K562 (cell line): ENCODE data around the gene CNGA1. TPM values are rescaled to one million over a fixed set of nuclear protein-coding genes. Genes with fewer than 3 reads are reported as not detected.

Source experiments
- ATAC-seq: fragments of 200-7000 bp; cut with Tn5 transposase; 3 replicates; pipeline ENCODE4 v1.9.1; 2020; ENCODE audit warnings: moderate library complexity
- BruUV-seq: library from RNA; stranded (reverse); fragments of 400-500 nt; replicated peaks from 2 replicates; lab custom pipeline; 2021; lab: Mats Ljungman, UMichigan
- CTCF ChIA-PET: fragments of 300-600 bp; formaldehyde crosslinking; extraction: SDS; loops from one replicate; lab custom pipeline; 2021; ENCODE audit warnings: low intra/inter-chr PET ratio; lab: Yijun Ruan, JAX
- POLR2A ChIA-PET: fragments of 300-600, 350-650 bp; sonication (Branson Sonifier 250); formaldehyde crosslinking; extraction: SDS; loops from one replicate; lab custom pipeline; 2021; ENCODE audit warnings: antibody characterized with exemption, inconsistent platforms; lab: Yijun Ruan, JAX
- DNase-seq, 4 experiments: peaks; one replicate each; pipeline versions ENCODE4 v3.0.0 to v3.0.0-alpha.2; 2011 to 2018; ENCODE audit warnings: low spot score in 3 of 4, mixed read lengths in 3 of 4; ENCODE audit errors: extremely low read depth in 1 of 4
- FAIRE-seq: peaks from 2 replicates; lab custom pipeline; 2011; peaks lifted over from hg19 to GRCh38; lab: Jason Lieb, UNC
- H2AFZ ChIP-seq: 2 replicates; pipeline ENCODE4 v1.6.0; 2011; ENCODE audit warnings: low read depth, low read length, control low read depth, inconsistent platforms
- H3K27ac ChIP-seq: fragments of 200-600 bp; 3 replicates; pipeline ENCODE4 v1.8.0; 2011; ENCODE audit warnings: low read depth, mild to moderate bottlenecking, control low read depth, inconsistent platforms, low read length, moderate library complexity, mixed read lengths; ENCODE audit errors: extremely low read depth
- H3K27me3 ChIP-seq, 2 experiments: fragments of 300-600 bp in 1 of 2; 2 replicates in 1 of 2; 3 replicates in 1 of 2; pipeline versions ENCODE4 v1.6.0 to v1.8.0; 2011; ENCODE audit warnings: inconsistent platforms in 2 of 2, low read length in 2 of 2, mild to moderate bottlenecking in 1 of 2, mixed read lengths in 1 of 2, moderate library complexity in 1 of 2; ENCODE audit not compliant: control insufficient read depth in 2 of 2, insufficient read depth in 2 of 2
- H3K36me3 ChIP-seq: fragments of 300-600 bp; 3 replicates; pipeline ENCODE4 v1.8.0; 2011; ENCODE audit warnings: mild to moderate bottlenecking, low read length, inconsistent platforms; ENCODE audit not compliant: control insufficient read depth, insufficient read depth
- H3K4me1 ChIP-seq, 2 experiments: fragments of 200-600 bp in 1 of 2; replicated peaks in 1 of 2; 2 replicates in 1 of 2; 3 replicates in 1 of 2; pipeline versions ENCODE4 v1.5.1 to v1.8.0; 2011; ENCODE audit warnings: inconsistent platforms in 2 of 2, low read length in 2 of 2, mild to moderate bottlenecking in 1 of 2, mixed read lengths in 1 of 2, moderate library complexity in 1 of 2; ENCODE audit not compliant: control insufficient read depth in 2 of 2, insufficient read depth in 2 of 2
- H3K4me2 ChIP-seq: 2 replicates; pipeline ENCODE4 v1.6.1; 2011; ENCODE audit warnings: low read length, control low read depth, inconsistent platforms, mixed read lengths; ENCODE audit not compliant: insufficient read depth
- H3K4me3 ChIP-seq: fragments of 200-600 bp; sonication (generic), shearing (Covaris generic); 2 replicates; pipeline ENCODE4 v1.5.1; 2016; ENCODE audit warnings: control low read depth, inconsistent platforms
- H3K79me2 ChIP-seq: fragments of 200-600 bp; 3 replicates; pipeline ENCODE4 v1.8.0; 2011; ENCODE audit warnings: low read length, inconsistent platforms; ENCODE audit not compliant: control insufficient read depth, insufficient read depth
- H3K9ac ChIP-seq, 2 experiments: 2 replicates each; pipeline versions ENCODE4 v1.6.0 to v1.6.1; 2011; ENCODE audit warnings: low read depth in 2 of 2, low read length in 2 of 2, control low read depth in 1 of 2, inconsistent platforms in 1 of 2, mild to moderate bottlenecking in 1 of 2, mixed read lengths in 1 of 2; ENCODE audit not compliant: insufficient read depth in 1 of 2
- H3K9me1 ChIP-seq: one replicate; pipeline ENCODE4 v1.6.0; 2011; ENCODE audit warnings: inconsistent platforms, mild to moderate bottlenecking, low read length, moderate library complexity; ENCODE audit not compliant: control insufficient read depth, insufficient read depth
- H3K9me3 ChIP-seq: replicated peaks from 2 replicates; pipeline ENCODE4 v1.5.1; 2011; ENCODE audit warnings: low read depth, low read length, inconsistent platforms; ENCODE audit not compliant: control insufficient read depth, insufficient read depth
- H4K20me1 ChIP-seq: replicated peaks from 2 replicates; pipeline ENCODE4 v1.6.1; 2011; ENCODE audit warnings: low read length, inconsistent platforms, mixed read lengths; ENCODE audit not compliant: control insufficient read depth, insufficient read depth
- ASH1L ChIP-seq: fragments of 450-650 bp; IDR thresholded peaks from 2 replicates; pipeline ENCODE4 v1.6.1; 2018; ENCODE audit warnings: borderline replicate concordance, mild to moderate bottlenecking, low read depth; ENCODE audit not compliant: partially characterized antibody
- FOXO4 ChIP-seq: fragments of 450-650 bp; formaldehyde crosslinking; IDR thresholded peaks from 2 replicates; pipeline ENCODE4 v1.4.0; 2020; ENCODE audit warnings: mild to moderate bottlenecking, moderate library complexity
- MAZ ChIP-seq, 2 experiments: fragments of 450-650 bp in 1 of 2; sonication (generic) in 1 of 2; formaldehyde crosslinking; IDR thresholded peaks in 1 of 2; conservative IDR thresholded peaks in 1 of 2; 2 replicates each; pipeline versions ENCODE4 v1.4.0 to v1.5.0; 2020; ENCODE audit warnings: mild to moderate bottlenecking in 1 of 2, missing genetic modification reagents in 1 of 2
- NEUROD1 ChIP-seq: fragments of 150-350 bp; IDR thresholded peaks from 2 replicates; pipeline ENCODE4 v1.6.1; 2014; ENCODE audit warnings: borderline replicate concordance, low read length, low read depth; ENCODE audit not compliant: partially characterized antibody
- NFE2L1 ChIP-seq: fragments of 450-650 bp; IDR thresholded peaks from 2 replicates; pipeline ENCODE4 v1.6.1; 2016; ENCODE audit warnings: missing genetic modification characterization, low read depth, mild to moderate bottlenecking, missing compliant biosample characterization, moderate library complexity, borderline replicate concordance
- RBM39 ChIP-seq: fragments of 200-400 bp; formaldehyde crosslinking; optimal IDR thresholded peaks from 2 replicates; pipeline ENCODE3; 2018; ENCODE audit warnings: low read depth, low read length
- XRCC3 ChIP-seq: fragments of 450-650 bp; IDR thresholded peaks from 2 replicates; pipeline ENCODE4 v1.6.1; 2017; ENCODE audit warnings: mild to moderate bottlenecking, moderate library complexity
- WGBS: fragments of 100-300 bp; shearing (Covaris generic); methylation state at CpG from one replicate; pipeline ENCODE4 v1.1.6; 2016; ENCODE audit warnings: low coverage, mixed read lengths; ENCODE audit not compliant: insufficient coverage; ENCODE audit errors: missing lambda C conversion rate; 5-methylcytosine and 5-hydroxymethylcytosine counted together
- in situ Hi-C: fragments of 300-500 bp; cut with MboI; formaldehyde crosslinking; loops from 4 replicates; pipeline ENCODE4 v1.15.0; 2018; ENCODE audit warnings: inconsistent platforms, mixed read lengths
- intact Hi-C: fragments of 100-400 bp; cut with micrococcal nuclease; formaldehyde crosslinking; loops from 2 replicates; pipeline ENCODE4 v1.14.2; 2022
- polyA plus RNA-seq, 8 experiments: library from polyadenylated mRNA; depleted of rRNA in 4 of 8; stranded (reverse) in 5 of 8; unstranded in 3 of 8; fragments of >200 nt; fragmentation: Nextera tagmentation in 2 of 8; fragmentation: Illumina TruSeq in 1 of 8; extraction: Ambion mirVana in 2 of 8; extraction: Trizol in 1 of 8; gene quantifications; 2 replicates each; pipeline versions ENCODE4 v1.2.1 to v1.2.3, GENCODE V29; 2011 to 2014; ENCODE audit warnings: inconsistent platforms in 1 of 8, missing spikeins in 1 of 8
- total RNA-seq, 7 experiments: library from RNA; depleted of rRNA in 6 of 7; stranded (reverse); fragments of >200 nt in 6 of 7; fragmentation: Illumina TruSeq in 2 of 7; extraction: Trizol in 2 of 7; gene quantifications; 2 replicates each; pipeline versions ENCODE4 v1.2.1 to v1.2.3, GENCODE V29; 2011 to 2021; ENCODE audit warnings: low replicate concordance in 1 of 7

Gene CNGA1
- total and polyA plus RNA-seq, 9 of the 15 experiments (the other 6 are each of a cell fraction or from before 2014, with no cell fraction given): 0.03 to 0.29 (median 0.04) TPM; not detected in 5

- no peaks in the 10 kb centered on the region for H3K9me3 ChIP-seq
- ChIA-PET POLR2A (interaction anchor here (0.8 kb wide), 1 partner anchor 26 kb away, joined by 3 read pairs; no protein-coding TSS in a partner anchor), CTCF (no interaction called here)
- in situ Hi-C loops (no loop called here), intact Hi-C loops (no loop called here)
- no TSS peak for BruUV-seq
- no peak overlapping the region for H3K4me2 ChIP-seq
- FAIRE-seq (no peak), DNase-seq (no peak), ATAC-seq (no peak)
- H3K27me3 ChIP-seq: peaks cover 0 to 4% of the 10 kb centered on the region in 2 experiments; a peak in 1 of 5 replicates
- no peaks in the 10 kb centered on the region for H3K4me1 ChIP-seq
- TF ChIP-seq NEUROD1 (no peak), XRCC3 (no peak), MAZ (CRISPR knock-in tag; conservative IDR thresholded peaks at IDR 0.05 in 1 of 2, IDR thresholded peaks at IDR 0.05 in 1 of 2) (no peak), FOXO4 (CRISPR knock-in tag) (no peak), ASH1L (no peak), RBM39 (no peak), NFE2L1 (tag) (no peak)
- H3K9ac ChIP-seq: no peak overlapping the region
- no peaks in the 10 kb centered on the region for H3K36me3 ChIP-seq
- 5% methylated on average over 3 of the region's 3 CpGs for WGBS
- no peaks in the 10 kb centered on the region for H4K20me1 ChIP-seq
- no peaks in the 10 kb centered on the region for H3K9me1 ChIP-seq
- H3K27ac ChIP-seq: no peak overlapping the region
- no peaks in the 10 kb centered on the region for H3K79me2 ChIP-seq
- no peak overlapping the region for H3K4me3 ChIP-seq
- no peak overlapping the region for H2AFZ ChIP-seq
Measured at GRCh38 chr4:48064349-48064748, 47.9 kb upstream of the CNGA1 start.
